Gastrocnemius medialis (tissue), 4 donors: ENCODE data around the gene ATP11A. TPM values are rescaled to one million over a fixed set of nuclear protein-coding genes. Genes with fewer than 3 reads are reported as not detected.

Experiments used
- ATAC-seq, 2 donors: fragments of 150-250 bp; one replicate each; pipeline ENCODE4 v1.9.1; 2016
- DNase-seq, 2 donors: peaks; one replicate each; pipeline ENCODE4 v3.0.0-alpha.2; 2019
- H3K27ac ChIP-seq, 4 donors: fragments of 200-600 bp; sonication (generic); 1 replicate in 1 of 4; 2 replicates in 3 of 4; pipeline ENCODE4 v1.5.1; 2016 to 2018; ENCODE audit warnings: mild to moderate bottlenecking in 2 of 4, moderate library complexity in 1 of 4
- H3K27me3 ChIP-seq, 3 donors: fragments of 200-600 bp; sonication (generic) in 2 of 3; 1 replicate in 1 of 3; 2 replicates in 2 of 3; pipeline versions ENCODE4 v1.5.1 to v1.6.0; 2016 to 2019; ENCODE audit warnings: mild to moderate bottlenecking in 1 of 3, moderate library complexity in 1 of 3
- H3K36me3 ChIP-seq, 2 donors: fragments of 200-600 bp; sonication (generic) in 1 of 2; one replicate each; pipeline ENCODE4 v1.5.1; 2017 to 2018
- H3K4me1 ChIP-seq, 2 donors: fragments of 200-600 bp; sonication (generic) in 1 of 2; one replicate each; pipeline ENCODE4 v1.5.1; 2016 to 2017; ENCODE audit warnings: mild to moderate bottlenecking in 2 of 2
- H3K4me3 ChIP-seq, 4 donors: fragments of 200-600 bp; sonication (generic) in 3 of 4; 1 replicate in 1 of 4; 2 replicates in 3 of 4; pipeline ENCODE4 v1.5.1; 2016 to 2019; ENCODE audit warnings: mild to moderate bottlenecking in 2 of 4
- H3K9me3 ChIP-seq, 3 donors: fragments of 200-600 bp; sonication (generic) in 2 of 3; 1 replicate in 1 of 3; 2 replicates in 2 of 3; pipeline ENCODE4 v1.5.1; 2016 to 2019
- POLR2A ChIP-seq, 2 donors: fragments of 450-650 bp; IDR thresholded peaks; one replicate each; pipeline ENCODE4 v1.6.1; 2017; ENCODE audit warnings: antibody characterized with exemption in 2 of 2, mild to moderate bottlenecking in 2 of 2, moderate library complexity in 2 of 2
- in situ Hi-C, 4 donors: fragments of 200-750 bp; cut with MboI; loops; one replicate each; pipeline versions ENCODE4 v1.15.0 to v1.8.0; 2017; ENCODE audit warnings: low sequenced_read_pairs in 4 of 4
- intact Hi-C: fragments of 100-400 bp; cut with DNase I; formaldehyde crosslinking; loops from one replicate; pipeline ENCODE4 v1.15.1; 2023; ENCODE audit warnings: low total_unique reads
- total RNA-seq, 4 donors: library from RNA; depleted of rRNA; stranded (reverse); fragments of >200 nt; gene quantifications; one replicate each; pipeline versions ENCODE4 v1.1.0 to v1.2.3, GENCODE V29; 2016
- TF ChIP-seq, protein P1 (sequence below), 5 experiments: fragments of 450-650 bp in 3 of 5; fragments of 200-600 bp in 2 of 5; sonication (generic) in 2 of 5; IDR thresholded peaks in 4 of 5; conservative IDR thresholded peaks in 1 of 5; 1 replicate in 4 of 5; 2 replicates in 1 of 5; pipeline ENCODE4 v1.5.1; 2016 to 2019; ENCODE audit warnings: antibody characterized with exemption in 5 of 5, mild to moderate bottlenecking in 3 of 5, moderate library complexity in 3 of 5

ATP11A gene
- total RNA-seq, 4 donors from 2014 or later = 10.0 to 14.2 (median 12.6) TPM

GRCh38 chr13:112710855-112711527 lies 21.2 kb downstream of the ATP11A start:
- Histone ChIP-seq H3K27me3 (no peaks in the 10 kb centered on the region), H3K9me3 (no peaks in the 10 kb centered on the region), H3K27ac (peak overlapping the region; percentile 80 to 89 (median 86)), H3K4me1 (peaks cover 17 to 19% of the 10 kb centered on the region in 2 donors), H3K4me3 (peak overlapping the region; percentile 34 to 44 (median 38)), H3K36me3 (no peaks in the 10 kb centered on the region)
- in situ Hi-C loops = no loop called here
- no peak for DNase-seq
- no peak for ATAC-seq
- TF ChIP-seq, protein P1, sequence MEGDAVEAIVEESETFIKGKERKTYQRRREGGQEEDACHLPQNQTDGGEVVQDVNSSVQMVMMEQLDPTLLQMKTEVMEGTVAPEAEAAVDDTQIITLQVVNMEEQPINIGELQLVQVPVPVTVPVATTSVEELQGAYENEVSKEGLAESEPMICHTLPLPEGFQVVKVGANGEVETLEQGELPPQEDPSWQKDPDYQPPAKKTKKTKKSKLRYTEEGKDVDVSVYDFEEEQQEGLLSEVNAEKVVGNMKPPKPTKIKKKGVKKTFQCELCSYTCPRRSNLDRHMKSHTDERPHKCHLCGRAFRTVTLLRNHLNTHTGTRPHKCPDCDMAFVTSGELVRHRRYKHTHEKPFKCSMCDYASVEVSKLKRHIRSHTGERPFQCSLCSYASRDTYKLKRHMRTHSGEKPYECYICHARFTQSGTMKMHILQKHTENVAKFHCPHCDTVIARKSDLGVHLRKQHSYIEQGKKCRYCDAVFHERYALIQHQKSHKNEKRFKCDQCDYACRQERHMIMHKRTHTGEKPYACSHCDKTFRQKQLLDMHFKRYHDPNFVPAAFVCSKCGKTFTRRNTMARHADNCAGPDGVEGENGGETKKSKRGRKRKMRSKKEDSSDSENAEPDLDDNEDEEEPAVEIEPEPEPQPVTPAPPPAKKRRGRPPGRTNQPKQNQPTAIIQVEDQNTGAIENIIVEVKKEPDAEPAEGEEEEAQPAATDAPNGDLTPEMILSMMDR (IDR thresholded peaks at IDR 0.05 in 4 of 5, conservative IDR thresholded peaks at IDR 0.05 in 1 of 5) = no peak
- no peak for TF ChIP-seq POLR2A (IDR thresholded peaks at IDR 0.05)
- intact Hi-C loops = loop anchor here (2.0 kb wide), 1 partner anchor 20 kb away; the partner anchor contains the start of gene ATP11A

DNA sequence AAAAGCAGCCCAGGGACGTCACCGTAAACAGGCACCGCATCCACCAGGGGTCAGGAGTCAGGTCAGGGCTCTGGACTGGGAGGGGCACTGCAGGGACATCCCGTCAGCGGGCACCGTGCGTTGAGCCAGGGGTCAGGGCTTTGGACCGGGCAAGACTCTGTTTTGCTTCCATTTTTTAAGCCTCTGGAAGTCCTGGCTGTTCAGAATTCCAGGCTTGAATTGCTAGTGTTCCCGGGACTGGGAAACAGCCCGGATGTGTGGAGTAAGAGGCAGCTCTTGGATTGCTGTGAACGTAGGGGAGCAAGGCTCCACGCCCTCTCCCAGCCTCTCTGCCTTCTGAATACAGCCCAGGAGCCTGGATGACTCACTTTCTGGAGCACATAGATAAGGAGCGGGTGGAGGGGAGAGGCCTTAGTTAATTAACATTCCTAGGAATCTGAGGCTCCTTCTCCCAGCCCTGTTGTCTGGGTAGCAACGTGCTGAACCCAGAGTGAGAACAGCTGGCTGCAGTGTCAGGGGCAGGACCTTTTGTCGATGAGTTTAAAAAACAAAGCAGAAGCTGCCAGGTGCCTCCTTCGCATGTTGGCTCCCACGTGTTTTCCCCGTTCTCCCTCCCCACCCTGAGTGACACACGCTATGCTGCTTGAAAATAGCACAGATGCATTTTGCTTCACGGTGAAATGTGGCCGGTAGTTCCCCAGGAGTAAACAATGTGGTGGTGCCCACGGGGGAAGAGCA lies 21.9 kb downstream of the ATP11A start:
- Histone ChIP-seq H3K9me3 (no peaks in the 10 kb centered on the region), H3K4me1 (peaks cover 17 to 19% of the 10 kb centered on the region in 2 donors), H3K27ac (peak overlapping the region; percentile 80 to 89 (median 86)), H3K27me3 (no peaks in the 10 kb centered on the region), H3K4me3 (peak overlapping the region; percentile 34 to 44 (median 38)), H3K36me3 (no peaks in the 10 kb centered on the region)
- peak; percentile 97 for ATAC-seq
- peak; percentile 80 to 85 for DNase-seq
- intact Hi-C loops (loop anchor here (1.0 to 2.0 kb wide), 3 partner anchors 18 to 29 kb away; partner anchors contain the start of gene ATP11A), in situ Hi-C loops (no loop called here)
- TF ChIP-seq, protein P1 (IDR thresholded peaks at IDR 0.05 in 4 of 5, conservative IDR thresholded peaks at IDR 0.05 in 1 of 5) = peak in 2 of 5 experiments; percentile 17 to 29
- TF ChIP-seq POLR2A (IDR thresholded peaks at IDR 0.05) = peak in 1 of 2 donors; percentile 32

GRCh38 chr13:112712451-112713207 lies 22.8 kb downstream of the ATP11A start:
- Histone ChIP-seq H3K9me3 (no peaks in the 10 kb centered on the region), H3K27ac (peak overlapping the region; percentile 80 to 89 (median 86)), H3K4me1 (peaks cover 17 to 19% of the 10 kb centered on the region in 2 donors), H3K4me3 (no peak overlapping the region), H3K27me3 (no peaks in the 10 kb centered on the region), H3K36me3 (no peaks in the 10 kb centered on the region)
- no peak for TF ChIP-seq POLR2A (IDR thresholded peaks at IDR 0.05)
- TF ChIP-seq, protein P1 (IDR thresholded peaks at IDR 0.05 in 4 of 5, conservative IDR thresholded peaks at IDR 0.05 in 1 of 5) = no peak
- no peak for DNase-seq
- intact Hi-C loops (loop anchor here (1.0 to 2.0 kb wide), 2 partner anchors 17 to 28 kb away; no protein-coding TSS in a partner anchor), in situ Hi-C loops (no loop called here)
- no peak for ATAC-seq

GRCh38 chr13:112713517-112714253 lies 23.8 kb downstream of the ATP11A start:
- Histone ChIP-seq H3K36me3 (no peaks in the 10 kb centered on the region), H3K27ac (peak overlapping the region in 2 of 4 donors; percentile 80 to 83), H3K4me3 (no peak overlapping the region), H3K4me1 (peaks cover 17 to 19% of the 10 kb centered on the region in 2 donors), H3K27me3 (no peaks in the 10 kb centered on the region), H3K9me3 (no peaks in the 10 kb centered on the region)
- no peak for TF ChIP-seq POLR2A (IDR thresholded peaks at IDR 0.05)
- TF ChIP-seq, protein P1 (IDR thresholded peaks at IDR 0.05 in 4 of 5, conservative IDR thresholded peaks at IDR 0.05 in 1 of 5) = no peak
- no peak for ATAC-seq
- DNase-seq = no peak
- in situ Hi-C loops = no loop called here
- intact Hi-C loops = loop anchor here (2.0 kb wide), 1 partner anchor 27 kb away; no protein-coding TSS in a partner anchor
